Measurements from ENCODE around the gene ANKUB1. TPM values are rescaled to one million over a fixed set of nuclear protein-coding genes. Genes with fewer than 3 reads are reported as not detected.

ANKUB1 gene
- total RNA-seq, 2 donors from 2014 or later: not detected

- DNase-seq (ENCODE audit: low spot score): no peak
- no peaks in the 10 kb centered on the region for H3K9me3 ChIP-seq
- TF ChIP-seq POLR2A (IDR thresholded peaks at IDR 0.05): no peak
- TF ChIP-seq POLR2AphosphoS5 (IDR thresholded peaks at IDR 0.05): no peak
- TF ChIP-seq CTCF (IDR thresholded peaks at IDR 0.05): no peak
- 87% methylated on average over 1 of the region's 1 CpG for whole genome bisulfite sequencing
- no peaks in the 10 kb centered on the region for H3K4me1 ChIP-seq (replicated peaks)
- no peak overlapping the region for H3K27ac ChIP-seq
- H3K4me3 ChIP-seq: no peak overlapping the region
- H3K27me3 ChIP-seq (replicated peaks; ENCODE audit: insufficient read depth): no peaks in the 10 kb centered on the region
- intact Hi-C loops (cut with DNase I): loop anchor here (5.0 to 10.0 kb wide), 2 partner anchors 157 to 161 kb away; partner anchors contain the start of genes PFN2 and WWTR1
- no peaks in the 10 kb centered on the region for H3K36me3 ChIP-seq
Observed at GRCh38 chr3:149815321-149815720, 23.0 kb upstream of the ANKUB1 start.

DNA sequence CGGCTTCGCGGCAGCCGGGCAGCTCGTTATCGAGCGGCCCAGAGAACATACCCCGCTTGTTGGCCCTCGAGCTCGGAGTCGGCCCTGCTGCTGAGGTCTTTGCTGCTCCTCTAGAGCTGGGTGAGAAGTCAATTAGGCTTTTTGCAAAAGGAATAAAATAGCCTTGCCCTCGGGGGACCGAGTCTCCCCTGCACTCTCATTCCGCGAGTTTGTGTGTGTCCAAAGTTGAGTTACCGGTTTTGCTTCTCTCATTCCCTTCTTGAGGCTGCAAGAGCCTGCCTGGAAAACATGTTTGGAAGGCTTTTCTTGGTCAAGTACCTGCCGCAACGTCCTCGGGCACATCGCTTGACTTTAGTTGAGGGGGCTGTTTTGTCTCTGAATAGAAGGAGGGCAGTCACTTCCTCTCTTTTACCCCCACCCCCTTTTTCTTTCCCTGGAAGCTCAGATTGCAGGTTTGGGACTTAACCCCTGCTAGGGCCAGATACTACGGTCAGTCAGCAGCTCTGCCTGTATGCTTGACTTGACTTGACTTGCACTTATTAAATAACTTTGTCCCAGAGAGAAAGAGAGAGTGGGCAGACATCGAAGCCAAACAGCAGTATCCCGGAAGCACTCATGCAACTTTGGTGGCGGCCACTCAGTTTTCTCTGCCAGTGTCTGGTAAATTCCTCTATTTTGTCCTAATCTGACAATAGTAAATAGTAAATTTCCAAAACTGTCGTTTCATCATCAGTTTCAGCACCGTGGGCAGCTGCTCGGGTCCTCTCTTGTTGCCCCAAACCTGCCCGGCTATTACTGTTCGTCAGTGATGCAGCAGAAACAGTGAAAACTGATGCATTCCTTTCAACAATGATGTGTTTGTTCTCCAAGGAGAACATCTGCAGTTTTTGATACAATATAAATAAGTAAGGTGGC is 21.3 kb upstream of the ANKUB1 start:
- WGBS: under 1% methylated on average over 29 of the region's 29 CpGs
- H3K4me3 ChIP-seq: peak overlapping the region; percentile 62 to 82
- TF ChIP-seq CTCF (IDR thresholded peaks at IDR 0.05) (no peak), POLR2AphosphoS5 (IDR thresholded peaks at IDR 0.05) (no peak), POLR2A (IDR thresholded peaks at IDR 0.05) (no peak)
- intact Hi-C loops (cut with DNase I): loop anchor here (5.0 to 10.0 kb wide), 2 partner anchors 51 to 159 kb away; partner anchors contain the start of gene WWTR1
- peak overlapping the region; percentile 96 to 97 for H3K27ac ChIP-seq
- H3K4me1 ChIP-seq (replicated peaks): no peaks in the 10 kb centered on the region
- no peaks in the 10 kb centered on the region for H3K27me3 ChIP-seq (replicated peaks; ENCODE audit: insufficient read depth)
- no peaks in the 10 kb centered on the region for H3K9me3 ChIP-seq
- H3K36me3 ChIP-seq: no peaks in the 10 kb centered on the region
- DNase-seq (ENCODE audit: low spot score): peak; percentile 55

DNA sequence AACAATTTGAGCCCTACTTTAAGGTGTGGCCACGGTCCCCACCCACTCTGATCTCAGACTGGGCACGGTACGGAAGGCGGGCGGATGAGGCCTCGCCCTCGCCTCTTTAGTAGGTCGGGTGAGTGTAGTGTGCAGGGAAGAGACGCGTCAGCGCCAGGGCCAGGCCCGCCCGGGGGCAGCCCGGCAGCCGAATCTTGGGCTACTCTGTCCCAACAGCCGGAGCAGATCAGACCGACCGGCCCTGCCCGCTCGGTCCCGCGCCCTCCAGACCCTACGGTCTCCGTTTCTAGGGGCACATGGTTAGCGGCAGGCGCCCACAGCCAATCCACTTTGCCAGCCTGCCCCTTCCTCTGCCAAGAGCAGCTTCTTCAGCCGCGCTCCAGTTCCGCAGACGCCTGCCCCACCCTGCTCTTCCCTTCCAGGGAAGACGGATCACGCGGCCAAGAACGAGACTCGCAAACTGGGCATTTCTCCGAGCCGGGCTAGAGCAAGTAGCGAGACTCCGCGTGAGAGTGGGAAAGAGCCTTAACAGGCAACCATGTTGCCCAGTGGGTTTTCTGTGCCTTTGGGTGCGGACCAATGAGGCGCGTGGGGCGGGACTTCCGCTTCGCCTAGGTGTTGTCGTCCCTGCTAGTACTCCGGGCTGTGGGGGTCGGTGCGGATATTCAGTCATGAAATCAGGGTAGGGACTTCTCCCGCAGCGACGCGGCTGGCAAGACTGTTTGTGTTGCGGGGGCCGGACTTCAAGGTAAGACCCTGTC is 20.4 kb upstream of the ANKUB1 start, which contains the start of gene RNF13:
TSS of gene RNF13 (plus strand) at position 610 of the 761 bp plus-strand sequence. CDS start 32,812 bp downstream, outside the sequence.
- H3K9me3 ChIP-seq: no peaks in the 10 kb centered on the region
- H3K4me3 ChIP-seq: peak within 1 kb of the TSS; percentile 62 to 82
- no peaks in the 10 kb centered on the region for H3K4me1 ChIP-seq (replicated peaks)
- WGBS: under 1% methylated on average over 47 of the region's 56 CpGs
- H3K27ac ChIP-seq: peak within 1 kb of the TSS; percentile 96 to 97
- peak; percentile 98 for DNase-seq (ENCODE audit: low spot score)
- no peaks in the 10 kb centered on the region for H3K27me3 ChIP-seq (replicated peaks; ENCODE audit: insufficient read depth)
- intact Hi-C loops (cut with DNase I): loop anchor here (5.0 to 10.0 kb wide), 2 partner anchors 50 to 158 kb away; partner anchors contain the start of gene WWTR1
- no peaks in the 10 kb centered on the region for H3K36me3 ChIP-seq
- TF ChIP-seq CTCF (IDR thresholded peaks at IDR 0.05) (no peak), POLR2A (IDR thresholded peaks at IDR 0.05) (peak; percentile 66), POLR2AphosphoS5 (IDR thresholded peaks at IDR 0.05) (peak; percentile 85)

- no peak for DNase-seq (ENCODE audit: low spot score)
- Histone ChIP-seq H3K27me3 (replicated peaks; ENCODE audit: insufficient read depth) (no peaks in the 10 kb centered on the region), H3K4me3 (peak overlapping the region; percentile 62 to 82), H3K36me3 (no peaks in the 10 kb centered on the region), H3K4me1 (replicated peaks) (no peaks in the 10 kb centered on the region), H3K9me3 (no peaks in the 10 kb centered on the region), H3K27ac (peak overlapping the region; percentile 96 to 97)
- TF ChIP-seq POLR2A (IDR thresholded peaks at IDR 0.05) (no peak), POLR2AphosphoS5 (IDR thresholded peaks at IDR 0.05) (no peak), CTCF (IDR thresholded peaks at IDR 0.05) (no peak)
- WGBS: 17% methylated on average over 13 of the region's 13 CpGs
- intact Hi-C loops (cut with DNase I): loop anchor here (5.0 to 10.0 kb wide), 2 partner anchors 50 to 157 kb away; partner anchors contain the start of gene WWTR1
Observed at GRCh38 chr3:149812165-149812605, 19.8 kb upstream of the ANKUB1 start.
